ENCODE data around the gene HNRNPH2. TPM values are rescaled to one million over a fixed set of nuclear protein-coding genes. Genes with fewer than 3 reads are reported as not detected.

Gene HNRNPH2
- total RNA-seq, 3 donors from 2014 or later (not counting 1 experiment from before 2014, with no cell fraction given): 47.3 to 56.1 (median 52.9) TPM

- no peaks in the 10 kb centered on the region for H3K4me1 ChIP-seq (ENCODE audit: control insufficient read depth, insufficient read depth, low read length)
- H3K4me3 ChIP-seq (ENCODE audit: low read length): no peak overlapping the region
- H3K36me3 Mint-ChIP-seq: no peaks in the 10 kb centered on the region
- H3K4me3 Mint-ChIP-seq: no peak overlapping the region
- no peaks in the 10 kb centered on the region for H3K4me1 Mint-ChIP-seq
- H3K9me3 ChIP-seq (ENCODE audit: control insufficient read depth, insufficient read depth, low read length): no peaks in the 10 kb centered on the region
- H3K9me3 Mint-ChIP-seq: no peaks in the 10 kb centered on the region
- no peak overlapping the region for H3K27ac ChIP-seq (ENCODE audit: low read length)
- WGBS (ENCODE audit: insufficient coverage): 83% methylated on average over 5 of the region's 6 CpGs
- intact Hi-C loops (cut with micrococcal nuclease): no loop called here
- peaks cover 3 to 9% of the 10 kb centered on the region in 2 donors for H3K27me3 Mint-ChIP-seq (ENCODE audit: low read depth in 2 of 2)
- no peak for TF ChIP-seq CTCF (IDR thresholded peaks at IDR 0.05)
- H3K27me3 ChIP-seq (ENCODE audit: control insufficient read depth, insufficient read depth, low read length): no peaks in the 10 kb centered on the region
- no peaks in the 10 kb centered on the region for H3K36me3 ChIP-seq (ENCODE audit: control insufficient read depth, insufficient read depth, low read length)
- DNase-seq: no peak
- ATAC-seq: no peak
- no peak overlapping the region for H3K27ac Mint-ChIP-seq
These were observed 38.3 kb upstream of the HNRNPH2 start for GRCh38 chrX:101369687-101370086.

- H3K4me1 ChIP-seq (ENCODE audit: control insufficient read depth, insufficient read depth, low read length): no peaks in the 10 kb centered on the region
- ATAC-seq (no peak), DNase-seq (no peak)
- no peaks in the 10 kb centered on the region for H3K4me1 Mint-ChIP-seq
- no peak overlapping the region for H3K4me3 ChIP-seq (ENCODE audit: low read length)
- H3K27me3 Mint-ChIP-seq (ENCODE audit: low read depth in 2 of 2): peaks cover 3 to 17% of the 10 kb centered on the region in 2 donors
- H3K27me3 ChIP-seq (ENCODE audit: control insufficient read depth, insufficient read depth, low read length): no peaks in the 10 kb centered on the region
- no peaks in the 10 kb centered on the region for H3K36me3 ChIP-seq (ENCODE audit: control insufficient read depth, insufficient read depth, low read length)
- no peaks in the 10 kb centered on the region for H3K9me3 Mint-ChIP-seq
- H3K27ac ChIP-seq (ENCODE audit: low read length): no peak overlapping the region
- WGBS (ENCODE audit: insufficient coverage): 53% methylated on average over 3 of the region's 3 CpGs
- no peak for TF ChIP-seq CTCF (IDR thresholded peaks at IDR 0.05)
- H3K27ac Mint-ChIP-seq: no peak overlapping the region
- H3K4me3 Mint-ChIP-seq: no peak overlapping the region
- H3K36me3 Mint-ChIP-seq: no peaks in the 10 kb centered on the region
- intact Hi-C loops (cut with micrococcal nuclease): no loop called here
- H3K9me3 ChIP-seq (ENCODE audit: control insufficient read depth, insufficient read depth, low read length): no peaks in the 10 kb centered on the region
These were observed 37.0 kb upstream of the HNRNPH2 start for GRCh38 chrX:101370888-101371504.

GRCh38 chrX:101377547-101377946, 30.5 kb upstream of the HNRNPH2 start:
- 55% methylated on average over 1 of the region's 1 CpG for WGBS (ENCODE audit: insufficient coverage)
- H3K4me3 ChIP-seq (ENCODE audit: low read length): no peak overlapping the region
- no peak overlapping the region for H3K27ac ChIP-seq (ENCODE audit: low read length)
- no peaks in the 10 kb centered on the region for H3K36me3 ChIP-seq (ENCODE audit: control insufficient read depth, insufficient read depth, low read length)
- no peak for ATAC-seq
- Mint-ChIP-seq H3K4me3 (no peak overlapping the region), H3K27me3 (ENCODE audit: low read depth in 2 of 2) (peaks cover 0 to 8% of the 10 kb centered on the region in 2 donors), H3K27ac (no peak overlapping the region), H3K36me3 (no peaks in the 10 kb centered on the region), H3K9me3 (no peaks in the 10 kb centered on the region), H3K4me1 (no peaks in the 10 kb centered on the region)
- TF ChIP-seq CTCF (IDR thresholded peaks at IDR 0.05): no peak
- H3K9me3 ChIP-seq (ENCODE audit: control insufficient read depth, insufficient read depth, low read length): no peaks in the 10 kb centered on the region
- intact Hi-C loops (cut with micrococcal nuclease): no loop called here
- no peak for DNase-seq
- no peaks in the 10 kb centered on the region for H3K27me3 ChIP-seq (ENCODE audit: control insufficient read depth, insufficient read depth, low read length)
- H3K4me1 ChIP-seq (ENCODE audit: control insufficient read depth, insufficient read depth, low read length): no peaks in the 10 kb centered on the region

- TF ChIP-seq CTCF (IDR thresholded peaks at IDR 0.05): no peak
- Histone ChIP-seq H3K27ac (ENCODE audit: low read length) (no peak overlapping the region), H3K4me1 (ENCODE audit: control insufficient read depth, insufficient read depth, low read length) (no peaks in the 10 kb centered on the region), H3K27me3 (ENCODE audit: control insufficient read depth, insufficient read depth, low read length) (no peaks in the 10 kb centered on the region), H3K36me3 (ENCODE audit: control insufficient read depth, insufficient read depth, low read length) (no peaks in the 10 kb centered on the region), H3K9me3 (ENCODE audit: control insufficient read depth, insufficient read depth, low read length) (no peaks in the 10 kb centered on the region), H3K4me3 (ENCODE audit: low read length) (no peak overlapping the region)
- no peaks in the 10 kb centered on the region for H3K36me3 Mint-ChIP-seq
- WGBS (ENCODE audit: insufficient coverage): 28% methylated on average over 2 of the region's 4 CpGs
- no peak for DNase-seq
- H3K4me3 Mint-ChIP-seq: no peak overlapping the region
- intact Hi-C loops (cut with micrococcal nuclease): no loop called here
- H3K27ac Mint-ChIP-seq: no peak overlapping the region
- H3K27me3 Mint-ChIP-seq (ENCODE audit: low read depth in 2 of 2): no peaks in the 10 kb centered on the region
- ATAC-seq: peak in 1 of 3 donors; percentile 41
- H3K9me3 Mint-ChIP-seq: no peaks in the 10 kb centered on the region
- no peaks in the 10 kb centered on the region for H3K4me1 Mint-ChIP-seq
These were observed 24.3 kb upstream of the HNRNPH2 start for GRCh38 chrX:101383679-101384205.

All from natural killer cell (primary cell).